HG03139 (cell line): ENCODE measurements around the gene PPFIA3.
"Not testable (repeated sequence)": the region's sequence is repeated elsewhere in the genome, so short reads cannot be mapped to it uniquely, and the experiment has no call there.

Experiments
- ATAC-seq: cut with Tn5 transposase; IDR thresholded peaks from one replicate; pipeline ENCODE4 v1.9.1; 2021; ENCODE audit not compliant: unreplicated experiment

PPFIA3 gene

DNA sequence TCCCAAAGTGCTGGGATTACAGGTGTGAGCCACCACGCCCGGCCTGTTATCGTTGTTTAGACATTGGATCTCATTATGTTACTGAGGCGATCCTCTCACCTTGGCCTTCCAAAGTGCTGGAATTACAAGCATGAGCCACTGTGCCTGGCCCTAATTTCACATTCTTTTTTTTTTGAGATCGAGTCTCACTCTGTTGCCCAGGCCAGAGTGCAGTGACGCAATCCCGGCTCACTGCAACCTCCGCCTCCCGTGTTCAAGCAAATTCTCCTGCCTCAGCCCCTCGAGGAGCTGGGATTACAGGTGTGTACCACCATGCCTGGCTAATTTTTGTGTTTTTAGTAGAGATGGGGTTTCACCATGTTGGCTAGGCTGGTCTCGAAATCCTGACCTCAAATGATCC lies 3.9 kb downstream of the PPFIA3 start:
- not testable (repeated sequence) for ATAC-seq

DNA sequence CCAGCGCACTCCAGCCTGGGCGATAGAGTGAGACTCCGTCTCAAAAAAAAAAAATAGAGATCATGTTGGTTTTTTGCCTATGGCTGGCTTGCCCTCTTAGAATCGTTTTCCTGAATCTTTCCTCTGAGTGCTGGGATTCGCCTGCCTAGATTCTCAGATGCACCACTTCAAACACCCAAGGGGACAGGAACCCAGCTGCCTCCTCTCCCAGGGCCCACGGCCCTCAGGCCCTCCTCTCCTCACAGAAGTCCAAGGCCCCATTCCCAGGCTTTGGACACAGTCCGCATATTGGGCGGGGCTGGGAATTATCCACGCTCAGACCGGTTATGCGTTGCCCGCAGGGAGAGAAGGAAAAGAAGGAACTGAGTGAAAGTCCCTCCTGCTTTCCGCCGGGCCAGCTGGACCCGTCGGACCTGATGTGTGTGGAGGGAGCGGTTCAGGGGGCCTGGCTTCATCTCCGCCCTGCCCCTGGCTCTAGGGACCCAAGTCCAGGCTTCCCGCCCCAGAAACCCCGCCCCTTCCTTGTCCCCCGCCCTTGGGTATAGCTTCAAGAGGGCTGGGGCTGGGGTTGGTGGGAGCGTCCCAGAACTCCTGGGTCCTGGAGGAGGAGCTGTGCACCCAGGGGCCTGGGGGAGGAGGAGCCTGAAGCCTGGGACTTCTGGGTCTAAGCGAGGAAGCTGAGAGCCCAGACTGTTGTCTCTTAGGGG lies 5.8 kb downstream of the PPFIA3 start:
- no peak for ATAC-seq

DNA sequence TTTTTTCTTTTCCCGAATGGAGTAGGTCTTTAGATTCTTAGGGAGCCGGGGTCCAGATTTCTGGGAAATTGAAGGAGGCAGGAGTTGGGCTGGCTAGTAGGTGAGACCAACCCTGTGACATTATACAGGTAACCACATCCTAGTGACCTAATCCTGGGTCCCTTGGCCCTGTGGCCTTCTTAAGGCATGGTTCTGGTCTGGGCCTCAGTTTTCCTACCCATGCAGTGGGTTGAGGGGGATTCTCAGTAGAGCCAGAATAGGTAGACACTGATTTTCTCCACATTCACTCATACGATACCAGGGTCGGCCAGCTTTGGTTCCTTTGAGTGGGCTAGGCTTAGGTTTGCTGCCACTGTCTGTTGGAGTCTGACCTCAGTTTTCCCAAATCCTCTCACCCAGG lies 7.2 kb downstream of the PPFIA3 start:
- ATAC-seq = no peak

DNA sequence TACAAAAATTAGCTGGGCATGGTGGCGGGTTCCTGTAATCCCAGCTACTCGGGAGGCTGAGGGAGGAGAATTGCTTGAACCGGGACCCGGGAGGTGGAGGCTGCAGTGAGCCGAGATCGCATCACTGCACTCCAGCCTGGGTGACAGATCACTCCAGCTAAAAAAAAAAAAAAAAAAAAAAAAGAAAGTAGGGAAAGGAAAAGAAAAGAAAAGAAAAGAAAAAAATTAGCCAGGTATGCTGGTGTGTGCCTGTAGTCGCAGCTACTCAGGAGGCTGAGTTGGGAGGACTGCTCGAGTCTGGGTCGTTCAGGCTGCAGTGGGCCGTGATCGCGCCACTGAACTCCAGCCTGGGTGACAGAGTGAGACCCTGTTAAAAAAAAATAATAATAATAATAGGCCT lies 7.9 kb downstream of the PPFIA3 start:
- not testable (repeated sequence) for ATAC-seq

DNA sequence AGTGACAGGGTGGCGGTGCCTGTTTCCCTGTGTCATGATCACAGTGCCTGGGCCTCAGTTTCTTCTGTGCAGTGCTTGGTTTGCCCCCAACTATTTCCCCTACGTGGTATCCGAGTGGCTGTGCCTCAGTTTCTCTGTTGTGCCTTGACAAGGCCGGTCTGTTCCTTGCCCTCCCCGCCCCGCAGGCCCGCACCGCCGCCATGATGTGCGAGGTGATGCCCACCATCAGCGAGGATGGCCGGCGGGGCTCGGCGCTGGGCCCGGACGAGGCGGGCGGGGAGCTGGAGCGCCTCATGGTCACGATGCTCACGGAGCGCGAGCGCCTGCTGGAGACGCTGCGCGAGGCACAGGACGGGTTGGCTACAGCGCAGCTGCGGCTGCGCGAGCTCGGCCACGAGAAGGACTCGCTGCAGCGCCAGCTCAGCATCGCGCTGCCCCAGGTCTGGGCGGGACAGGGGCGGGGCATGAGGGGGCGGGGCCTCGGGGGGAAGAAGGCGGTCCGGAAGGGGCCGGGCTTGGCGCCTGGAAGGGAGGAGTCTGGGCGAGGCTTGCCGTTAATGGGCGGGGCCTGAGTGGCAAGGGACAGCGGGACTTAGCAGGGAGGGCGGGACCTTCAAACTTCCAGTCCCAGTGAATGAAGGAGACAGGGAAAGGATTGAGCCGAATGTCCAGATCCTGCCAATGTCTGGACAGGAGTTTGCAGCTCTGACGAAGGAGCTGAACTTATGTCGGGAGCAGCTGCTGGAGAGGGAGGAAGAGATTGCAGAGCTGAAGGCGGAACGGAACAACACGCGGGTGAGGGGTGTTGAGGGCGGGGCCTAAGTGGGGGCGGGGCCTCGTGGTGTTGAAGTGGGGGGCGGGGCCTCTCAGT lies 8.6 kb downstream of the PPFIA3 start:
- ATAC-seq = peak; percentile 82

DNA sequence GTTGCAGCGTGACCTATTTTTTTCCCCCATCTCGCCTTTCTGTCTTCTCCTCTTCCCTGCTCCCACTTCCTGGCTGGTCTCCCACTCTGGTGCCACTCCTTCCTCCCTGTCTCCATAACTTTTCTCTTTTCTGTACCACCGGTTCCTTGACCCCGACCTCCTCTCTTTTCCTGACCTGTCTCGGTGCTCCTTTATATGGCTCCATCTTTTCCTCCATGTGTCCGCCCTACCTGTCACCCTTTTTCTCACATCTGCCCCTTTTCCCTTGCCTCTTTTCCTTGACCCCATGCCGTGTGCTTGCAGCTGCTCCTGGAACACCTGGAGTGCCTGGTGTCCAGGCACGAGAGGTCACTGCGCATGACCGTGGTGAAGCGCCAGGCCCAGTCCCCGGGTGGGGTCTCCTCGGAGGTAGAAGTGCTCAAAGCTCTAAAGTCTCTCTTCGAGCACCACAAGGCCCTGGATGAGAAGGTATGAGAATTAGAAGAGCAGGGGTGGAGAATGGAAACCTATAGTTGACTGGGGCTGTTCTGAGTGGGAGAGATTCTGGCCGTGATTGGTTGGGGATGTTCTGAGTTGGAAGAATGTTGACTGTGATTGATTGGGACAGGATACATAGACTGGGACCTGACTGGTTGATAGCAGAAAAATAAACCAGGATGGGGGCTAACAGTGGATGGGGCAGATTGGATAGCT lies 9.3 kb downstream of the PPFIA3 start:
- ATAC-seq = no peak

DNA sequence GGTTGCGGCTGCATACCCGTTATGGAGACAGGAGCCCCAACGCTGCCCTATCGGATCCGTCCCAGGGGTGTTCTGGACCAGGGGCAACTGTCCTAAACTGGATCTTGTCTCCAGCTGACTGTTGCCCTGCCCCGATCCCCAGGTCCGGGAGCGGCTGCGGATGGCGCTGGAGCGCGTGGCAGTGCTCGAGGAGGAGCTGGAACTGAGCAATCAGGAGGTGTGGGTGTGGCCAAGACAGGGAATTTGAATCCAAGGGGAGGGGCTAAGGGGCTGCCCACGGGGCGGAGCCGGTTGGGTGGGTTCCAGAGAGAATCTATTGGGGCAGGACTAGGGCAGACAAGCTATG lies 9.9 kb downstream of the PPFIA3 start:
- no peak for ATAC-seq

DNA sequence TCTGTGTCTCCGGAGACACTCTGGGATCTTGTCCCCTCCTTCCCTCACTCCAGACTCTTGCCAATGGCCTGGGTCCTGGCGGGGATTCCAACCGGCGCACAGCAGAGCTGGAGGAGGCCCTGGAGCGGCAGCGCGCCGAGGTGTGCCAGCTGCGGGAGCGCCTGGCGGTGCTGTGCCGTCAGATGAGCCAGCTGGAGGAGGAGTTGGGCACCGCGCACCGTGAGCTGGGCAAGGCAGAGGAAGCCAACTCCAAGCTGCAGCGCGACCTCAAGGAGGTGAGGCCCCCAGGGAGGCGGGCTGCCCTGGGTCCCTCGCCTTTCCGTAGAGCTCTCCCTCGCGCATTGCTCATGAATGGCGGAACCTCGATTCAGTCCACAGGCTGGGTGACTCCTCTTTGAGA lies 11.0 kb downstream of the PPFIA3 start:
- ATAC-seq = no peak

DNA sequence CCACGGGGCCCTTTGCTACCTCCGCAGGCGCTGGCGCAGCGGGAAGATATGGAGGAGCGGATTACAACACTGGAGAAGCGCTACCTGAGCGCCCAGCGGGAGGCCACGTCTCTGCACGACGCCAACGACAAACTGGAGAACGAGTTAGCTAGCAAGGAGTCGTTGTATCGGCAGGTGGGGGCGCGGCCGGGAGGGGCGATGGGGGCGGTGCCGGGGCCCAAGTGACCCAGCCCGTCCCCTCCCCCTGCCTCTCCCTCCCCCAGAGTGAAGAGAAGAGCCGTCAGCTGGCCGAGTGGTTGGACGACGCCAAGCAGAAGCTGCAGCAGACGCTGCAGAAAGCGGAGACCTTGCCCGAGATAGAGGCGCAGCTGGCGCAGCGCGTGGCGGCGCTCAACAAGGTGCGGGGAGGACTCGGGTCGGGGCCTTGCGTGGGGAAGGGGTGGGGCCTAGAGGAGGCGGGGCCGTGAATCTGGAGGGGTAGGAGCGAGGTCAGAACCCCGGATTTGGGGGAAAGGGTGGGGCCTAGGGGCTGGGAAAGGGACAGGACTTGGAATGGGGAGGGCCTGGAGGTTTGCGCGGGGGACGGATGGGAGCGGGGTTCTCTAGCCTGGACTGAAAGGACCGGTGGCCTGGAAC lies 13.7 kb downstream of the PPFIA3 start:
- ATAC-seq = no peak

DNA sequence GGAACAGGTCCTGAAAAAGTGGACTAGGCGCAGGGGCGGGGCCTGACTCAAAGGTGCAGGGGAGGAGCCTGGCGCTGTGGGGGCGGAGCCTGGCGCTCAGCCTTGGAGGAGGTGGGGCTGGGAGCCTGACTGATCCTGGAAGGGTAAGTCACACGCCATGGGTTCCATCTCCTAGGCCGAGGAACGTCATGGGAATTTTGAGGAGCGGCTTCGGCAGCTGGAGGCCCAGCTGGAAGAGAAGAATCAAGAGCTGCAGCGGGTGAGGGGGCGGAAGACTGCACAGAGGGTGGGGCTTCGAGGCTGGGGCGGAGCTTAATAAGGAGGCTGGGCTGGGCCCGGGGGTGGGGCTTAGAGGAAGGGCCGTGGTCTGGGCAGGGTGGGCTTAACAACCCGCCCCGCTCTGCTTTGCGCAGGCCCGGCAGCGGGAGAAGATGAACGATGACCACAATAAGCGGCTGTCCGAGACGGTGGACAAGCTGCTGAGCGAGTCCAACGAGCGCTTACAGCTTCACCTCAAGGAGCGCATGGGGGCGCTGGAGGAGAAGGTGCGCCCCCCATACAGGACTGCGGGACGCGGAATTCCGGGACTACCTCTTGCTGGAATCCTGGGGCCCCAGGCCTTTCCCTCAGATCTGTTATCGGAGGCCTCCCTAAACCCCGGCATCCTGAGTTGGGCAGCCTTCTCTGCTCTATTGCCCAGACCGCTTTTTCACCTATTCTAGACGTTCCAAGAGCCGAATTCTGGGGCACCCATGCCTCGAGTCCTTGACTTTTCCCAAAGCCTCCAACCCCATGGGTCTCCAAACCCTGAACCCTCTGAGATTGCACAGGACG lies 14.5 kb downstream of the PPFIA3 start:
- no peak for ATAC-seq

DNA sequence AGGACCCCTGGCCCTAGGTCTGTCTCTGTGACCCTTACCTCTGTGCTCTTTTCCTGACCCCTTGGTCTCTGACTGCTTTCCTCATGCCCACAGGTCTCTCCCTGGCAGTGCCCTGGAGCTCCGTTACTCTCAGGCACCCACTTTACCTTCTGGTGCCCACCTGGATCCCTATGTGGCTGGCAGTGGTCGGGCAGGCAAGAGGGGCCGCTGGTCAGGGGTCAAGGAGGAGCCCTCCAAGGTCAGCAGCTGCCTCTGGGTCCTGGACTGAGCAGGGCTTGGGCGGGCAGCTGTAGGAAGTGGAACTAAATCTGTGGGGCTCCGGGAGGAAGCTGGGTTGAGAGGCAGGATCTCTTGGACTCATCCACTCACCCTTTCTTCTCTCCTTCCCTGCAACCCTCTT lies 16.3 kb downstream of the PPFIA3 start:
- no peak for ATAC-seq

DNA sequence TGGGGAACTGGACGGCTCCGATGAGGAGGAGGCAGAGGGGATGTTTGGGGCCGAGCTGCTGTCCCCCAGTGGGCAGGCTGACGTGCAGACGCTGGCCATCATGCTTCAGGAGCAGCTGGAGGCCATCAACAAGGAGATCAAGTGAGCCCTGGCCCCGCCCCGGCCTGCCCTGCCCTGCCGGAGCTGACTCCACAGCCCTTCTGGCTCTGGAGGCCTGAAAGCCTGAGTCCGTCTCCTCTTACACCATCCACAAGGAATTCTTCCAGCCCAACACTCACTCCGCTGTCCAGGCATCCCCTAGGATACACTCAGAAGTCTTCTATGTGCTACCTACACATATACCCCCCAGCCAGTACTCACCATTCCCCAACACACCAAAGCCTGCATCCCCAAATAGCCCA lies 17.4 kb downstream of the PPFIA3 start:
- ATAC-seq = no peak

DNA sequence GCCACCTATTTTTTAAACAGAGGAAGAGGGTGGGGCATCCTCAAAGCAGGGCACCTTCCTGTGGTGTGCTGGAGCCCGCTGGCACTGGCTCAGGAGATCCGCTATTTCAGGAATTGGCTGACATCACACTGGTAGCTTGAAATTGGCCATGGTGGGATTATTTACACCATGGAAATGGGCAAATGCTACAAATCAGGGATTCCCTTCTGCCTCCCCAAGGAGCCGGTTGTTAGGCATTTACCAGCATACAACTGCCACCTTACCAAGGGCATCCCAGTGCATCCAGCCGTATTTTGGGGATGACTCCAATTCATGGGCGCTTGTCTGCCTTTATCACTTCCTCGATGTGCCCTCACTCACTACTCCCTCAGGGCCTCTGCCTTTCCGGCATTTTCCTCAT lies 21.6 kb downstream of the PPFIA3 start:
- no peak for ATAC-seq

DNA sequence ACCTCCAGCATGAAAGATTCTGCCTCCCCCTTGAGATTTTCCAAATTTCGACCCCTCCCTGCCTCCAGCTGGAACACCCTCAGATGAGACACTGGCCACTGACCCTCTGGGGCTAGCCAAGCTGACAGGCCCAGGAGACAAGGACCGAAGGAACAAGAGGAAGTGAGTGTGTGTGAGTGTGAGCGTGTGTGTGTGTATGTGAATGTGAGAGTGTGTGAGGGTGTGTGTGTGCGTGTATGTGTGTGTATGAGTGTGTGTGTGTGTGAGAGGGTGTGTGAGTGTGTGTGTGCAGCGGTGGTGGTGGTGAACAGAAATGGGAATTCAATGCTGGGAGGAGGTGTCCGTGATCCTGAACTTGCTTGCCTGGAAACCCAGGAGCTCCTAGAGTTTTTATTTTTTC lies 22.0 kb downstream of the PPFIA3 start:
- ATAC-seq = no peak

DNA sequence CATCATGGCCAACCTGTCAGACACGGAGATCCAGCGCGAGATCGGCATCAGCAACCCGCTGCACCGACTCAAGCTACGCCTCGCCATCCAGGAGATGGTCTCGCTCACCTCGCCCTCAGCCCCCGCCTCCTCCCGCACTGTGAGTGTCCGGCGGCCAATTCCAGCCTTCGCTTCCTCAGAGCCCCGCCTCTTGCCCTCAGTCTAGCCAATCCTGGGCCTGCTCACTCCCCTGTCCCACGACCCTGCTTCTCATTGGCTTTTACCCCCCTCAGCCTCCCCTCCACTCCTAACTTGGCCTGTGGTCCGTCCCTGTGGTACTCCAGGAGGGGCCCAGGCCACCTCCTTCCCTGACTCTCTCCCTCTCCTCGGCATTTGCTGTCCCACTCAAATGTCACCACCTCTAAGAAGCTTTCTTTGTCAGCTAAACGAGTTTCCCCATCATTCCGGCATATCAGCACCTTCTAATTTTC lies 23.6 kb downstream of the PPFIA3 start:
- no peak for ATAC-seq

DNA sequence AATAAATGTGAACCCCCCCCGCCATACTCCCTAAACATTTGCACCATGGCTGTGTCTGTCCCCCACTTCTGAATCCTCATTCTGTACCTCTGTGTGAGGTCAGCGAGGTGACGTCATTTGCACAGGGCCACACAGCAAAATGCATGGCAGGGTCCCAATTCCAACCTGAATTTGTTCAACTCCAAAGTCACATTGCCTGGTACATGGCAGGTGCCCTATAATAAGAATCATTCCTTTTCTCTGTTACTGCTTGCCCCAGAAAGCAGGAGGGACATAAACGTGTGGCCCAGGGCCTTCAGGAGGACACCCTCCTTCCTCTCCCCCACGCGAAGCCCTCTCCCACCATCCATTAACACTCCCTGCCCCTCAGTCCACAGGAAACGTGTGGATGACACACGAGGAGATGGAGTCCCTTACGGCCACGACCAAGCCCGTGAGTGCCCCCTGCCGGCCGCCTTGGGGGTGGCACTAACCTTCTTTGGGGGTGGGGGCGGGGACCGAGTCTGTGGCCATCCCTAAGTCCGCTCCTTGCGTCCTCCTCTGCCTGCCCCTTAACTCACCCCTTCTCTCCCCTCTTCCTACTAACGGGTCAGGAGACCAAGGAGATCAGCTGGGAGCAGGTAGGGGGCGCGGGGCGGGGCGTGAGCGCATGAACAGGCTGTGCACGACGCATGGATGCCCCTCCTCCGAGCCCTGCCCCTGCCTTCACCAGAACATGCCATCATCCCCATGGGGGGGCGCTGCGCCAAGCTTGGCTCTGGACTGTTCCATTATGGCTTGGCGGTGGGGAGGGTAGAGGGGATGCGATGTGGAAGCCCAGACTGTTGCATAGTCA lies 26.4 kb downstream of the PPFIA3 start:
- ATAC-seq = no peak

DNA sequence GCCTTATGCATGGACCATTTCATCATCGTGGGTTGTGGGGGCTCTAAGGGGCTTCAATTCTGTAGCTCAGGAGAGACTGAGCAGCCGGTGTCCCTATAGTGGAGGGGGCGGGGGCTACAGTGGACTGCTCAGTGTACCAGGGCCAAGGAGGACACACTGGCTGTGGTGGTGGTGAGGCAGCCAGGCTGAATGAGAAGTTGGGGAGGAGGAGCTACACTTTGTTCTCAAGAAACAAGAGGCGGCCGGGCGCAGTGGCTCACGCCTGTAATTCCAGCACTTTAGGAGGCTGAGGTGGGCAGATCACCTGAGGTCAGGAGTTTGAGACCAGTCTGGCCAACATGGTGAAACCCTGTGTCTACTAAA lies 27.0 kb downstream of the PPFIA3 start:
- not testable (repeated sequence) for ATAC-seq

DNA sequence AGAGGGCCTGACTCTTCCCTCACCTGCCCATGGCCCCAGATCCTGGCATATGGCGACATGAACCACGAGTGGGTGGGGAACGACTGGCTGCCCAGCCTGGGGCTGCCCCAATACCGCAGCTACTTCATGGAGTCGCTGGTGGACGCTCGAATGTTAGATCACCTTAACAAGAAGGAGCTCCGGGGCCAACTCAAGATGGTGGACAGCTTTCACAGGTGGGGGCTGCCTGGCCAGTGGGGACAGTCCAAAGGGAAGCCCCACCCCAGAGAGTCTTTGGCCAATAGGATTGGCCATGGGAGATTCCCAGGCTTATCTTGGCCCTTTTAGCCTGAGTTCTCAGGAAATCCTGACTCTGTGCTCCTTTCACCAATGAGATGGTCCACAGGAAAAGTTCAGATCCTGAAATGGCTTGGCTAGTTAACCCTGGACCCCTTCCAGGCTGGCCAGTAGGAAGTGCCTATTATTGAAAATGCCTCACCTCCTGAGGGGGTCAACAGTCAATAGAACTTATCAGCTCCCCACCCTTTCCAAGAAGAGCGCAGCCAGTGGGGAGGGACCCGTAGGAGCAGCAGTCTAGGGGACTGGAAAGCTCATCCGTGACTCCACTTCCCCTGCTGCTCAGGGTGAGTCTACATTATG lies 28.8 kb downstream of the PPFIA3 start:
- no peak for ATAC-seq
